MM.1S (cell line): Measurements from ENCODE around the gene AP1G1.
A peak's percentile ranks its signal among the peaks of the same experiment; 100 is the strongest.

ENCODE experiments used
- DNase-seq: peaks from one replicate; pipeline ENCODE4 v3.0.0-alpha.2; 2015
- H2AFZ ChIP-seq: fragments of 300-600 bp; sonication (generic); 2 replicates; pipeline ENCODE4 v1.6.0; 2016; ENCODE audit warnings: antibody characterized with exemption, low read length
- H3F3A ChIP-seq: fragments of 300-600 bp; sonication (generic); 2 replicates; pipeline ENCODE4 v1.6.1; 2016; ENCODE audit warnings: mild to moderate bottlenecking, antibody characterized with exemption, low read length, moderate library complexity, mixed read lengths; ENCODE audit not compliant: insufficient read depth
- H3K27ac ChIP-seq: fragments of 300-600 bp; sonication (generic); 2 replicates; pipeline ENCODE4 v1.5.1; 2016; ENCODE audit warnings: mild to moderate bottlenecking, low read length
- H3K27me3 ChIP-seq: fragments of 300-600 bp; sonication (generic); replicated peaks from 2 replicates; pipeline ENCODE4 v1.6.0; 2016; ENCODE audit warnings: low read length; ENCODE audit not compliant: insufficient read depth
- H3K36me3 ChIP-seq: fragments of 300-600 bp; sonication (generic); replicated peaks from 2 replicates; pipeline ENCODE4 v1.6.1; 2016; ENCODE audit warnings: mild to moderate bottlenecking, low read length, mixed read lengths; ENCODE audit not compliant: insufficient read depth
- H3K4me1 ChIP-seq: fragments of 300-600 bp; sonication (generic); 2 replicates; pipeline ENCODE4 v1.6.1; 2016; ENCODE audit warnings: low read length, mixed read lengths
- H3K4me2 ChIP-seq: fragments of 300-600 bp; sonication (generic); 2 replicates; pipeline ENCODE4 v1.6.0; 2016; ENCODE audit warnings: low read depth, low read length
- H3K4me3 ChIP-seq: fragments of 300-600 bp; sonication (generic); 2 replicates; pipeline ENCODE4 v1.5.1; 2016; ENCODE audit warnings: low read length, mixed read lengths
- H3K79me2 ChIP-seq: fragments of 300-600 bp; sonication (generic); 2 replicates; pipeline ENCODE4 v1.6.1; 2016; ENCODE audit warnings: mixed run types, low read length, mixed read lengths
- H3K9ac ChIP-seq: fragments of 300-600 bp; sonication (generic); 2 replicates; pipeline ENCODE4 v1.6.1; 2016; ENCODE audit warnings: low read length, mixed read lengths
- H3K9me2 ChIP-seq: fragments of 300-600 bp; sonication (generic); replicated peaks from 2 replicates; pipeline ENCODE4 v1.6.1; 2016; ENCODE audit warnings: mild to moderate bottlenecking, low read length, mixed read lengths; ENCODE audit not compliant: insufficient read depth
- H3K9me3 ChIP-seq: fragments of 300-600 bp; sonication (generic); replicated peaks from 2 replicates; pipeline ENCODE4 v1.6.1; 2016; ENCODE audit warnings: mild to moderate bottlenecking, low read length, mixed read lengths; ENCODE audit not compliant: insufficient read depth
- H4K20me1 ChIP-seq: fragments of 300-600 bp; sonication (generic); 2 replicates; pipeline ENCODE4 v1.6.1; 2016; ENCODE audit warnings: mild to moderate bottlenecking, low read length, moderate library complexity, mixed read lengths; ENCODE audit not compliant: insufficient read depth
- EZH2 ChIP-seq: fragments of 300-600 bp; sonication (generic); optimal IDR thresholded peaks from 2 replicates; pipeline ENCODE3; 2017; ENCODE audit warnings: low read depth, mild to moderate bottlenecking, antibody characterized with exemption, low read length, mixed read lengths
- EZH2phosphoT487 ChIP-seq: fragments of 300-600 bp; sonication (generic); IDR thresholded peaks from 2 replicates; pipeline ENCODE4 v1.6.1; 2018; ENCODE audit warnings: antibody characterized with exemption, low read length
- TF ChIP-seq, protein P1 (sequence below): fragments of 300-600 bp; sonication (generic); IDR thresholded peaks from 2 replicates; pipeline ENCODE4 v1.5.1; 2016; ENCODE audit warnings: antibody characterized with exemption, low read length, mixed read lengths

Gene AP1G1

DNA sequence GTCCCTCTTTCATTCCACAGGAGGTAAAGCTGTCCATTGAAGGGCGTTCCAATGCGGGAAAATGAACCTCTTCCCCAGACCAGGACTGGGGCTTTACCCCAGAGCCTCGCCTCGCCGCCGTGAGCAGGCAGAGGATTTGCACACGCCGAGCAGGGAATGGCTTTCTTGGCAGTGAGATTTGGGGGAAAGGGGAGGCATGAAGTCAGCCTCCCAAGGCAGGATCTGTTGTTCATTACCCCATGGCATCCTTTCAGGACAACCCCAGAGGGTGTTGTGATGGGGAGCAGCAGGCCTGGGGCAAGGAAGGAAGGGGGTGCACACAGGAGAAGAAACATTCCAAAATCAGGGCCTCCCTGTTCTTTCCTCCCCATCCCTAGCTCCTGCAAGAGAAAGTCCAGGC, 43.1 kb upstream of the AP1G1 start:
- H3K36me3 ChIP-seq: 0 out of 2 replicates have a peak, but pooled peaks cover 7% of the 10 kb centered on the region
- no peaks in the 10 kb centered on the region for H3K27me3 ChIP-seq
- no peak overlapping the region for H3K4me3 ChIP-seq
- H3K4me1 ChIP-seq: peaks cover 53% of the 10 kb centered on the region
- H3K27ac ChIP-seq: peak overlapping the region; percentile 92; the same call in 1 of the 2 replicates
- peaks cover 96% of the 10 kb centered on the region for H3K79me2 ChIP-seq
- TF ChIP-seq, protein P1, sequence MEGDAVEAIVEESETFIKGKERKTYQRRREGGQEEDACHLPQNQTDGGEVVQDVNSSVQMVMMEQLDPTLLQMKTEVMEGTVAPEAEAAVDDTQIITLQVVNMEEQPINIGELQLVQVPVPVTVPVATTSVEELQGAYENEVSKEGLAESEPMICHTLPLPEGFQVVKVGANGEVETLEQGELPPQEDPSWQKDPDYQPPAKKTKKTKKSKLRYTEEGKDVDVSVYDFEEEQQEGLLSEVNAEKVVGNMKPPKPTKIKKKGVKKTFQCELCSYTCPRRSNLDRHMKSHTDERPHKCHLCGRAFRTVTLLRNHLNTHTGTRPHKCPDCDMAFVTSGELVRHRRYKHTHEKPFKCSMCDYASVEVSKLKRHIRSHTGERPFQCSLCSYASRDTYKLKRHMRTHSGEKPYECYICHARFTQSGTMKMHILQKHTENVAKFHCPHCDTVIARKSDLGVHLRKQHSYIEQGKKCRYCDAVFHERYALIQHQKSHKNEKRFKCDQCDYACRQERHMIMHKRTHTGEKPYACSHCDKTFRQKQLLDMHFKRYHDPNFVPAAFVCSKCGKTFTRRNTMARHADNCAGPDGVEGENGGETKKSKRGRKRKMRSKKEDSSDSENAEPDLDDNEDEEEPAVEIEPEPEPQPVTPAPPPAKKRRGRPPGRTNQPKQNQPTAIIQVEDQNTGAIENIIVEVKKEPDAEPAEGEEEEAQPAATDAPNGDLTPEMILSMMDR: no peak
- TF ChIP-seq EZH2phosphoT487 (no peak), EZH2 (no peak)
- no peaks in the 10 kb centered on the region for H4K20me1 ChIP-seq
- H3K9me2 ChIP-seq: no peaks in the 10 kb centered on the region
- H3K9me3 ChIP-seq: no peaks in the 10 kb centered on the region
- no peak overlapping the region for H3K4me2 ChIP-seq
- no peak overlapping the region; the same call in 1 of the 2 replicates for H3K9ac ChIP-seq
- H3F3A ChIP-seq: peaks cover 30% of the 10 kb centered on the region
- no peak for DNase-seq
- no peak overlapping the region for H2AFZ ChIP-seq

DNA sequence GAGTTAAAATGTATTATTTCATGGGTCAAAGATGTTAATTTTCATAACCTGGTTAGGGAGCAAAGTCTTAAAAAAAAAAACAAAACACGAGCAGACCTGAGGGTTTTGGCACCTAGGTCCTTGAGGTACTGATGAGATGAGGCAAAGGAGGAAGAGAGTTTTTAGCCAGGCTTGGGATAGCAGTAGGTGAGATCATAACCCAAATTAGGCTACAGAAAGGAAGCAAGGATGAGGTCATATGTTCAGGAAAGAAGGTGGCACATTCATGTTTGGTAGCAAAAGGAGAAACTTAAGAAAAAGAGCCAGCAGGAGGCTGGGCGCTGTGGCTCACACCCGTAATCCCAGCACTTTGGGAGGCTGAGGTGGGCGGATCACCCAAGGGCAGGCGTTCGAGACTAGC, 40.0 kb upstream of the AP1G1 start:
- DNase-seq: no peak
- H3K9me2 ChIP-seq: no peaks in the 10 kb centered on the region
- H4K20me1 ChIP-seq: no peaks in the 10 kb centered on the region
- no peak for TF ChIP-seq EZH2phosphoT487
- TF ChIP-seq EZH2: no peak
- TF ChIP-seq, protein P1: no peak
- H3K36me3 ChIP-seq: 0 out of 2 replicates have a peak, but pooled peaks cover 7% of the 10 kb centered on the region
- H3K4me3 ChIP-seq: no peak overlapping the region
- no peak overlapping the region for H3K9ac ChIP-seq
- peaks cover 51% of the 10 kb centered on the region for H3F3A ChIP-seq
- H3K4me1 ChIP-seq: peaks cover 51% of the 10 kb centered on the region
- H3K4me2 ChIP-seq: peak overlapping the region; percentile 28
- no peak overlapping the region for H2AFZ ChIP-seq
- H3K9me3 ChIP-seq: no peaks in the 10 kb centered on the region
- no peaks in the 10 kb centered on the region for H3K27me3 ChIP-seq
- H3K79me2 ChIP-seq: peaks cover 85% of the 10 kb centered on the region
- H3K27ac ChIP-seq: peak overlapping the region; percentile 93; the same call in 1 of the 2 replicates

DNA sequence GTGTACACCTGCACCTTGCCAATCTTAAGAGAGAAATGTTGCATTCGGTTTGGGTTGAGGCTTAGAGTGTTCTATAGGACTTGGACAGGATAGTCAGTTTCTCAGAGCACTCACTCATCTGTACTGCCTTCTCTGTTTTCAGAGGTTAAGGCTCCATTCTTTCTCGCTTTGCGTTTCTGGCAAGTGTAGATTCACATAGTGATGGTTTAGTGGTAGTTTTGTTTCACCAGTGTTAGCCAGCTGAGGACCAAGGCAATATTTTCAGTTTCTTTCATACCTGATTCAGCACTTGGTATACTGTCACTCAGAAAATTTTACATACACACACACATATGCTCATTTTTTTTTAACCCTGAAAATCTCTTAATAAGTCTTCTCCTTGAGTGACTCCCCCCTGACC, 38.5 kb upstream of the AP1G1 start:
- Histone ChIP-seq H3K36me3 (0 out of 2 replicates have a peak, but pooled peaks cover 7% of the 10 kb centered on the region), H3K9me2 (no peaks in the 10 kb centered on the region), H3K4me1 (peaks cover 53% of the 10 kb centered on the region), H3K4me3 (peak overlapping the region; percentile 98), H3K27ac (peak overlapping the region; percentile 93), H2AFZ (no peak overlapping the region), H3K27me3 (no peaks in the 10 kb centered on the region), H3K9me3 (no peaks in the 10 kb centered on the region), H3K4me2 (peak overlapping the region; percentile 87), H3F3A (peaks cover 46% of the 10 kb centered on the region), H3K9ac (peak overlapping the region; percentile 97), H4K20me1 (no peaks in the 10 kb centered on the region), H3K79me2 (peaks cover 74% of the 10 kb centered on the region)
- peak; percentile 65 for DNase-seq
- no peak for TF ChIP-seq EZH2
- TF ChIP-seq, protein P1: no peak
- no peak for TF ChIP-seq EZH2phosphoT487
